HEK293 (cell line): Measurements from ENCODE around the gene CDCP2.

Experiments
- CTCF ChIA-PET: fragments of 350-600 bp; formaldehyde crosslinking; extraction: SDS; loops from one replicate; lab custom pipeline; 2021; ENCODE audit warnings: antibody characterized with exemption; lab: Yijun Ruan, JAX
- POLR2A ChIA-PET: fragments of 300-600 bp; formaldehyde crosslinking; extraction: SDS; loops from one replicate; lab custom pipeline; 2020; ENCODE audit warnings: antibody characterized with exemption, inconsistent platforms; lab: Yijun Ruan, JAX
- H3K27ac ChIP-seq: fragments of 200-500 bp; sonication (Bioruptor generic); 2 replicates; pipeline ENCODE4 v1.5.1; 2014; ENCODE audit warnings: low read depth, low read length, control low read depth, inconsistent platforms; ENCODE audit errors: extremely low read depth
- H3K36me3 ChIP-seq, 2 experiments: fragments of 200-500 bp in 1 of 2; sonication (Bioruptor generic) in 1 of 2; 1 replicate in 1 of 2; 2 replicates in 1 of 2; pipeline ENCODE4 v1.5.1; 2014 to 2017; ENCODE audit warnings: inconsistent platforms in 2 of 2, low read length in 2 of 2; ENCODE audit not compliant: control insufficient read depth in 2 of 2, insufficient read depth in 1 of 2
- H3K4me1 ChIP-seq: fragments of 200-500 bp; sonication (Bioruptor generic); 2 replicates; pipeline ENCODE4 v1.5.1; 2014; ENCODE audit warnings: mild to moderate bottlenecking, low read length, inconsistent platforms; ENCODE audit not compliant: control insufficient read depth, insufficient read depth
- H3K4me3 ChIP-seq: 2 replicates; pipeline ENCODE4 v1.5.1; 2011; ENCODE audit warnings: low read depth, mild to moderate bottlenecking, control low read depth, low read length, moderate library complexity
- H3K9me3 ChIP-seq: fragments of 200-500 bp; sonication (Bioruptor generic); 2 replicates; pipeline ENCODE4 v1.5.1; 2014; ENCODE audit warnings: low read depth, low read length, inconsistent platforms; ENCODE audit not compliant: control insufficient read depth, insufficient read depth
- HOXA7 ChIP-seq: sonication (generic); formaldehyde crosslinking; IDR thresholded peaks from 2 replicates; pipeline ENCODE4 v1.8.1; 2022; ENCODE audit warnings: missing genetic modification reagents, borderline replicate concordance
- IKZF3 ChIP-seq: fragments of 450-650 bp; IDR thresholded peaks from 2 replicates; pipeline ENCODE4 v1.5.0; 2018; ENCODE audit warnings: missing biosample characterization, mild to moderate bottlenecking, missing genetic modification characterization, moderate library complexity
- TSHZ1 ChIP-seq: fragments of 450-650 bp; formaldehyde crosslinking; IDR thresholded peaks from 2 replicates; pipeline ENCODE4 v1.5.1; 2016; ENCODE audit warnings: missing biosample characterization, missing genetic modification characterization, borderline replicate concordance
- ZIC2 ChIP-seq: fragments of 450-650 bp; formaldehyde crosslinking; IDR thresholded peaks from 2 replicates; pipeline ENCODE4 v1.5.1; 2016; ENCODE audit warnings: missing biosample characterization, missing genetic modification characterization
- ZNF132 ChIP-seq: fragments of 450-650 bp; formaldehyde crosslinking; IDR thresholded peaks from 2 replicates; pipeline ENCODE4 v1.5.1; 2017; ENCODE audit warnings: missing biosample characterization, missing genetic modification characterization, borderline replicate concordance
- ZNF202 ChIP-seq: fragments of 450-650 bp; formaldehyde crosslinking; IDR thresholded peaks from 2 replicates; pipeline ENCODE4 v1.5.1; 2016; ENCODE audit warnings: missing biosample characterization, missing genetic modification characterization, borderline replicate concordance
- ZNF416 ChIP-seq: fragments of 450-650 bp; formaldehyde crosslinking; IDR thresholded peaks from 2 replicates; pipeline ENCODE4 v1.5.1; 2016; ENCODE audit warnings: missing biosample characterization, missing genetic modification characterization
- ZNF561 ChIP-seq: fragments of 450-650 bp; IDR thresholded peaks from 2 replicates; pipeline ENCODE4 v1.5.1; 2018; ENCODE audit warnings: missing biosample characterization, missing genetic modification characterization, borderline replicate concordance
- ZNF580 ChIP-seq: fragments of 450-650 bp; formaldehyde crosslinking; IDR thresholded peaks from 2 replicates; pipeline ENCODE4 v1.5.1; 2016; ENCODE audit warnings: missing biosample characterization, missing genetic modification characterization
- ZNF639 ChIP-seq: fragments of 450-650 bp; formaldehyde crosslinking; IDR thresholded peaks from 2 replicates; pipeline ENCODE4 v1.5.1; 2016; ENCODE audit warnings: missing biosample characterization, missing genetic modification characterization
- ZNF76 ChIP-seq: fragments of 450-650 bp; formaldehyde crosslinking; IDR thresholded peaks from 2 replicates; pipeline ENCODE4; 2016; ENCODE audit warnings: low read depth, missing biosample characterization, missing genetic modification characterization, borderline replicate concordance
- ZNF768 ChIP-seq: fragments of 450-650 bp; formaldehyde crosslinking; IDR thresholded peaks from 2 replicates; pipeline ENCODE4 v1.5.1; 2018; ENCODE audit warnings: missing biosample characterization, mild to moderate bottlenecking, missing genetic modification characterization
- ZNF776 ChIP-seq: fragments of 450-650 bp; formaldehyde crosslinking; IDR thresholded peaks from 2 replicates; pipeline ENCODE4 v1.5.0; 2017; ENCODE audit warnings: missing biosample characterization, missing genetic modification characterization, borderline replicate concordance
- ZSCAN5A ChIP-seq: fragments of 450-650 bp; formaldehyde crosslinking; IDR thresholded peaks from 2 replicates; pipeline ENCODE4 v1.5.1; 2016; ENCODE audit warnings: missing biosample characterization, missing genetic modification characterization
- TF ChIP-seq, protein P1 (sequence below): fragments of 450-650 bp; formaldehyde crosslinking; IDR thresholded peaks from 2 replicates; pipeline ENCODE4 v1.5.1; 2016; ENCODE audit warnings: missing biosample characterization, missing genetic modification characterization
- TF ChIP-seq, protein P2 (sequence below): fragments of 450-650 bp; IDR thresholded peaks from 2 replicates; pipeline ENCODE4 v1.5.1; 2018; ENCODE audit warnings: missing biosample characterization, missing genetic modification characterization
- TF ChIP-seq, protein P3 (sequence below): fragments of 450-650 bp; formaldehyde crosslinking; IDR thresholded peaks from 2 replicates; pipeline ENCODE4 v1.5.1; 2016; ENCODE audit warnings: missing biosample characterization, missing genetic modification characterization

The CDCP2 gene

DNA sequence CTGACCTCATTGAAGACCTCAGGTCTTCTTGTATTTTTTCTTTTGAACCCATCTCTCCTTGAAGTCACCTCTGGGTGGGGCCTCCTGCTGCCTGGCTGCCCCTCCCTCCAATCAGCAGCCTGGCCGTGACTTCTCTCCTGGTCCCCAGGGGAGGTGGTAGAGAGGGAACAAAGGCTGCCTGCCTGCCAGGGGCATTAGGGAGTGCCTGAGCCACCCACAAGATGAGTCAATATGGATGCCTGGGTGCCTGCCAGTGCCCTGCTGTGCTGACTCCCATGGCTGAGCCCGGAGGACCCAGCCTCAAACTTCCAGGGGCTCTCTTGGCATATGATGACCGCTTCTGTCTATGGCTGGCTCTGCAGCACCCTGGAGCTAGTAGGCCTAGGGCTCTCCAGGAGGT is 5.3 kb upstream of the CDCP2 start:
- CTCF ChIA-PET: no interaction called here
- Histone ChIP-seq H3K27ac (no peak overlapping the region), H3K4me1 (no peaks in the 10 kb centered on the region; the same call in 1 of the 2 replicates), H3K4me3 (no peak overlapping the region), H3K36me3 (no peaks in the 10 kb centered on the region), H3K9me3 (no peaks in the 10 kb centered on the region)
- POLR2A ChIA-PET: no interaction called here
- TF ChIP-seq ZIC2 (tag by site-specific recombination) (peak; percentile 83), IKZF3 (tag by site-specific recombination) (no peak)
- TF ChIP-seq, protein P1, sequence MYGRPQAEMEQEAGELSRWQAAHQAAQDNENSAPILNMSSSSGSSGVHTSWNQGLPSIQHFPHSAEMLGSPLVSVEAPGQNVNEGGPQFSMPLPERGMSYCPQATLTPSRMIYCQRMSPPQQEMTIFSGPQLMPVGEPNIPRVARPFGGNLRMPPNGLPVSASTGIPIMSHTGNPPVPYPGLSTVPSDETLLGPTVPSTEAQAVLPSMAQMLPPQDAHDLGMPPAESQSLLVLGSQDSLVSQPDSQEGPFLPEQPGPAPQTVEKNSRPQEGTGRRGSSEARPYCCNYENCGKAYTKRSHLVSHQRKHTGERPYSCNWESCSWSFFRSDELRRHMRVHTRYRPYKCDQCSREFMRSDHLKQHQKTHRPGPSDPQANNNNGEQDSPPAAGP (tag by site-specific recombination): peak; percentile 26; the same call in 1 of the 2 replicates

GRCh38 chr1:54157401-54157800 is 4.6 kb upstream of the CDCP2 start:
- Histone ChIP-seq H3K4me1 (no peaks in the 10 kb centered on the region), H3K36me3 (no peaks in the 10 kb centered on the region), H3K27ac (no peak overlapping the region), H3K9me3 (no peaks in the 10 kb centered on the region), H3K4me3 (no peak overlapping the region)
- ChIA-PET POLR2A (no interaction called here), CTCF (no interaction called here)
- TF ChIP-seq ZNF202 (tag by site-specific recombination) (no peak), ZNF132 (tag by site-specific recombination) (no peak), TSHZ1 (tag by site-specific recombination) (no peak)

- no peaks in the 10 kb centered on the region for H3K4me1 ChIP-seq
- H3K4me3 ChIP-seq: no peak overlapping the region
- ChIA-PET CTCF (no interaction called here), POLR2A (no interaction called here)
- no peak for TF ChIP-seq ZNF416 (tag by site-specific recombination)
- no peak for TF ChIP-seq ZNF776 (tag by site-specific recombination)
- no peak for TF ChIP-seq ZNF768 (tag by site-specific recombination)
- TF ChIP-seq ZSCAN5A (tag by site-specific recombination): no peak
- no peak for TF ChIP-seq ZNF76 (tag by site-specific recombination)
- TF ChIP-seq, protein P2, sequence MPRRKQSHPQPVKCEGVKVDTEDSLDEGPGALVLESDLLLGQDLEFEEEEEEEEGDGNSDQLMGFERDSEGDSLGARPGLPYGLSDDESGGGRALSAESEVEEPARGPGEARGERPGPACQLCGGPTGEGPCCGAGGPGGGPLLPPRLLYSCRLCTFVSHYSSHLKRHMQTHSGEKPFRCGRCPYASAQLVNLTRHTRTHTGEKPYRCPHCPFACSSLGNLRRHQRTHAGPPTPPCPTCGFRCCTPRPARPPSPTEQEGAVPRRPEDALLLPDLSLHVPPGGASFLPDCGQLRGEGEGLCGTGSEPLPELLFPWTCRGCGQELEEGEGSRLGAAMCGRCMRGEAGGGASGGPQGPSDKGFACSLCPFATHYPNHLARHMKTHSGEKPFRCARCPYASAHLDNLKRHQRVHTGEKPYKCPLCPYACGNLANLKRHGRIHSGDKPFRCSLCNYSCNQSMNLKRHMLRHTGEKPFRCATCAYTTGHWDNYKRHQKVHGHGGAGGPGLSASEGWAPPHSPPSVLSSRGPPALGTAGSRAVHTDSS (tag by site-specific recombination): no peak
- TF ChIP-seq ZNF580 (tag by site-specific recombination): no peak
- no peak for TF ChIP-seq ZNF639 (tag by site-specific recombination)
- TF ChIP-seq, protein P3, sequence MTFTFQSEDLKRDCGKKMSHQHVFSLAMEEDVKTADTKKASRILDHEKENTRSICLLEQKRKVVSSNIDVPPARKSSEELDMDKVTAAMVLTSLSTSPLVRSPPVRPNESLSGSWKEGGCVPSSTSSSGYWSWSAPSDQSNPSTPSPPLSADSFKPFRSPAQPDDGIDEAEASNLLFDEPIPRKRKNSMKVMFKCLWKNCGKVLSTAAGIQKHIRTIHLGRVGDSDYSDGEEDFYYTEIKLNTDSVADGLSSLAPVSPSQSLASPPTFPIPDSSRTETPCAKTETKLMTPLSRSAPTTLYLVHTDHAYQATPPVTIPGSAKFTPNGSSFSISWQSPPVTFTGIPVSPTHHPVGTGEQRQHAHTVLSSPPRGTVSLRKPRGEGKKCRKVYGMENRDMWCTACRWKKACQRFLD: no peak
- TF ChIP-seq ZNF561 (tag by site-specific recombination): no peak
- TF ChIP-seq ZIC2 (tag by site-specific recombination): no peak
- TF ChIP-seq HOXA7: no peak
- no peaks in the 10 kb centered on the region for H3K36me3 ChIP-seq
- no peak overlapping the region for H3K27ac ChIP-seq
- H3K9me3 ChIP-seq: no peaks in the 10 kb centered on the region
These were observed 4.2 kb upstream of the CDCP2 start for GRCh38 chr1:54156986-54157385.
